Measurements from ENCODE around the gene NEK3.
"Not testable (repeated sequence)": the region's sequence is repeated elsewhere in the genome, so short reads cannot be mapped to it uniquely, and the experiment has no call there.

The NEK3 gene

GRCh38 chr13:52112591-52112990 is 46.8 kb downstream of the NEK3 start:
- no peak for DNase-seq

- no peak for DNase-seq
Measured at GRCh38 chr13:52109116-52109670, 50.2 kb downstream of the NEK3 start.

GRCh38 chr13:52105841-52106240 is 53.6 kb downstream of the NEK3 start:
- no peak for DNase-seq

GRCh38 chr13:52104624-52105023 is 54.8 kb downstream of the NEK3 start:
- no peak for DNase-seq

GRCh38 chr13:52103386-52103785 is 56.0 kb downstream of the NEK3 start:
- DNase-seq = no peak

GRCh38 chr13:52102423-52102822 is 57.0 kb downstream of the NEK3 start:
- DNase-seq = not testable (repeated sequence)

GRCh38 chr13:52097197-52097596 is 62.2 kb downstream of the NEK3 start:
- DNase-seq = no peak

- DNase-seq = no peak
Measured at GRCh38 chr13:52096748-52097147, 62.6 kb downstream of the NEK3 start.

- DNase-seq = no peak
Measured at GRCh38 chr13:52096062-52096461, 63.3 kb downstream of the NEK3 start.

GRCh38 chr13:52092087-52092486 is 67.3 kb downstream of the NEK3 start:
- no peak for DNase-seq

- DNase-seq = no peak
Measured at GRCh38 chr13:52091473-52091872, 67.9 kb downstream of the NEK3 start.

GRCh38 chr13:52085421-52085820 is 74.0 kb downstream of the NEK3 start:
- peak; percentile 57 for DNase-seq

- not testable (repeated sequence) for DNase-seq
Measured at GRCh38 chr13:52084981-52085380, 74.4 kb downstream of the NEK3 start.

All from islet precursor cell (in vitro differentiated cells).